ENCODE measurements around the gene FAM200A. TPM values are rescaled to one million over a fixed set of nuclear protein-coding genes. Genes with fewer than 3 reads are reported as not detected.
"Not testable (repeated sequence)": the region's sequence is repeated elsewhere in the genome, so short reads cannot be mapped to it uniquely, and the experiment has no call there.

The FAM200A gene
- total RNA-seq, 1 experiment from 2014 or later: 15.0 TPM

DNA sequence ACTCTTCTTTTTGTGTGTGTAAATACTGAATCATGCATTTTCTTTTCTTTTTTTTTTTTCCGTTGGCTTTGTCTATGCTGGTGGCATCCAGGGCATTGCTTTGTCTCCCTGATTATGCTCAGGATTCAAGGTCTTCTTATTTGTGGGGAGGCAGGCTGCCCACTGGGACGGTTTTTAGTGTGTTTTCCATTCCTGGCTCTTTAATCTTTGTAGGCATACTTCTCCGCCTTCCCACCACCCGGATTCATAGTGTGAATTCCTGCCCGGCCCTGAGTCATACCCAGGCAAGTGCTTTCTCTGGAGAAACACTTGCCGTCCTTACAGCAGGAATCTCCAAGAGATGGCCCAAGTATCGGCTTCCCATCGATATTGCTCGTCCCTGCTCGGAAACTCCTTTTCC is 11.7 kb upstream of the FAM200A start:
- Histone ChIP-seq H3K36me3 (peaks cover 61% of the 10 kb centered on the region), H3K27ac (no peak overlapping the region), H3K27me3 (no peaks in the 10 kb centered on the region), H3K4me3 (no peak overlapping the region), H3K9me3 (replicated peaks) (no peaks in the 10 kb centered on the region), H3K4me1 (peaks cover 20% of the 10 kb centered on the region)
- DNase-seq: no peak

DNA sequence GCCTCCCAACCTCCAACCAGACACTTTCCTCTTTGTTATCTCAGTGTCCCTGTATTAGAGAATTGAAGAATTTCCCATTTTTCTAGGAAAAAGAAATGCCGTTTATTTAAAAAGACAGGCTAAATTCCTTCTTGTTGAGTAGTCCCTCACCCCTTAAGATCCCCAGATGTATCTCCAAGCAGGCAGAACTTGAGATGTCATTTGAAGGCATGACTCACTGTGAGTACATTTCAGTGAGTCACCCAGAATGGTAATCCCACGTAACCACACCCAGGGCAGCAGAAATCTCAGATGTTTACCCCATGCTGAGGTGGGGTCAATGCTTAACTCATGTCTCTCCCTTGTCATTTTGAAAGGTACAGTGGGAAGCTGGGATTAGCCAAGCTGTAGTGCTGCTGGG is 10.9 kb upstream of the FAM200A start:
- no peak overlapping the region for H3K4me3 ChIP-seq
- H3K27ac ChIP-seq: peak overlapping the region; percentile 36
- peaks cover 20% of the 10 kb centered on the region for H3K4me1 ChIP-seq
- H3K9me3 ChIP-seq (replicated peaks): no peaks in the 10 kb centered on the region
- H3K36me3 ChIP-seq: peaks cover 56% of the 10 kb centered on the region
- DNase-seq: peak; percentile 78 to 79
- H3K27me3 ChIP-seq: no peaks in the 10 kb centered on the region

DNA sequence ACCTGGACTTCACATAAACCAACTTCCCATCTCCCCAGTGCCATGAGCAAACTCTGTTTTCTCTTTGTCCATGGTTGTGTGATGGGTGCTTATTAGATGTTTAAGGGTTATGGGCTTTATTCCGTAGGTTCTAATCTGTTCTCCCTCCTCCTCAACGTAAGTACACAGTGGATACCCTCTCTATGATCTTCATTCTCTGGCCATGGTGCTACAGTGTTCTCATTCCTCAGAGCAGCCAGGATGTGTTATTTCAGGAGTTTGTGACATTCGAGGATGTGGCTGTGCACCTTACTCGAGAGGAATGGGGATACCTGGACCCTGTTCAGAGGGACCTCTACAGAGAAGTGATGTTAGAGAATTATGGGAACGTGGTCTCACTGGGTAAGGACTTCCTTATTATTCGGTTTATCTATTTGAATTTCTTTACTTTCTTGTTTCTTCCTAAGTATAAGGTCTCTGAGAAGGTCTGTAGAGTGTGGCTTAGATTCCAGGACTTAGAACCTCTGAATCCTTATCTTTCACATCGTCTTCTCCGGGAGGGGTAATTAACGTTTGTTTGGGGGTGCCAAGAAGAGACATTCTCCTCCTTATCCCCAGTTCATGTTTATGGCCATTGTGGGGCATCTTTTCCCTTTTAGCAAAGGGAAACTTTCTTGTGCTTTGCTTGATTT is 10.3 kb upstream of the FAM200A start:
- no peaks in the 10 kb centered on the region for H3K27me3 ChIP-seq
- peaks cover 56% of the 10 kb centered on the region for H3K36me3 ChIP-seq
- H3K4me3 ChIP-seq: no peak overlapping the region
- no peaks in the 10 kb centered on the region for H3K9me3 ChIP-seq (replicated peaks)
- peaks cover 22% of the 10 kb centered on the region for H3K4me1 ChIP-seq
- DNase-seq: no peak
- H3K27ac ChIP-seq: peak overlapping the region; percentile 36

DNA sequence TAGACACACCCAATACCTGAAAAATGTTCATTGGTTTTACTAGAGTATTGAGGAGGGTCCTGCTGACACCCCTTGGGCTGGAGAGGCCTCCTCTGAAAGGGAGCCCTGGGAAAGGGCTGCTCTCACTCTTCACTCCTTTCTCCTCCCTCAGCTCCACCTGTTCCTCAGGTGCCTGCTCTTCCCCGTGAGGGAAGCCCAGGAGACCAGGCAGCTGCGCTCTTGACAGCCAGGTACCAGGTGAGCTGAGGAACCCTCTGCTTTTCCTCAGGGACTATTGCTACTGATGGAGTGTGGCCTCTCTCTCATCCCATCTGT is 9.8 kb upstream of the FAM200A start:
- Histone ChIP-seq H3K36me3 (peaks cover 58% of the 10 kb centered on the region), H3K4me1 (peaks cover 24% of the 10 kb centered on the region), H3K27ac (no peak overlapping the region), H3K4me3 (no peak overlapping the region), H3K9me3 (replicated peaks) (no peaks in the 10 kb centered on the region), H3K27me3 (no peaks in the 10 kb centered on the region)
- DNase-seq: no peak

DNA sequence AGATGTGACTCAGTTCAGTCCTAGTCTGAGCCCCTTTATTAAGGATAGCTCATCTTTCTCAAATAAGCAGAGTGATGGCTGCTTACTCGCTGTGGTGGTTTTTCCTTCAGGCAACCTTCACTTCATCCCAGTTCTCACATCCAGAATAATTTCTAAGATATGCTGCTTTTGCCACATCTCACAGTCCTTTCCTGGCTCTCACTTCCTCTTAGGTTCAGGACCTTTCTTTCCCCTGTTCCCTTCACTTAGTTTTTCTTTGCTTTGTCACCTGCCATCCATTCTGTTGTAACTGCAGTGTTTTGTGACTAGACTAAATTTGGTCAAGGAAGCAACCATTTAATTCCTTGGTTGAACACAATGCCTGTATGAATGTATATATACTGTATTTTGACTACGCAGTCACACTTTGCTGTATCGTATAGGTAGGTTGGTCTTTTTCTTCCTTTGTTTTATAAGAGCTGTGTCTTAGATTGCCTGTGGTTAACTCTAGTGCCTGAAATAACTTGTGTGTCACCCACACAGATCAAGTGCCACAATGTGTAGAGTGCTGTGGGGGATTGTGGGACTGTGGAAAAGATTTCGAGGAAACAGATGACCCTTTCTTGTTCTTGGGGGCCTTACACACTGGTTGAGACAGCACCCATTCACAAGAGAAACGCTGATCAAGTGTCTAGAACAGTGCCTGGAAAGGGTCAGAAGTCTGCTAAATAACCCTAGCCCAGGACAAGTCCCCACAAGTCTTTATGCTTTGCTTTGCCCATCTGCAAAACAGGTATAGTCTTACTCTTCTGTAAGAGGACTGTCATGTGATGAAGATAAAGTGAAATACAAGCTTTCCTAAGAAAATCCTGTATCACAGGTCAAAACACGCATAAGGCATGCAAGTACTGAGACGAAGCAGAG is 9.2 kb upstream of the FAM200A start:
- H3K4me1 ChIP-seq: peaks cover 24% of the 10 kb centered on the region
- H3K4me3 ChIP-seq: no peak overlapping the region
- no peaks in the 10 kb centered on the region for H3K9me3 ChIP-seq (replicated peaks)
- no peaks in the 10 kb centered on the region for H3K27me3 ChIP-seq
- no peak overlapping the region for H3K27ac ChIP-seq
- no peak for DNase-seq
- peaks cover 57% of the 10 kb centered on the region for H3K36me3 ChIP-seq

DNA sequence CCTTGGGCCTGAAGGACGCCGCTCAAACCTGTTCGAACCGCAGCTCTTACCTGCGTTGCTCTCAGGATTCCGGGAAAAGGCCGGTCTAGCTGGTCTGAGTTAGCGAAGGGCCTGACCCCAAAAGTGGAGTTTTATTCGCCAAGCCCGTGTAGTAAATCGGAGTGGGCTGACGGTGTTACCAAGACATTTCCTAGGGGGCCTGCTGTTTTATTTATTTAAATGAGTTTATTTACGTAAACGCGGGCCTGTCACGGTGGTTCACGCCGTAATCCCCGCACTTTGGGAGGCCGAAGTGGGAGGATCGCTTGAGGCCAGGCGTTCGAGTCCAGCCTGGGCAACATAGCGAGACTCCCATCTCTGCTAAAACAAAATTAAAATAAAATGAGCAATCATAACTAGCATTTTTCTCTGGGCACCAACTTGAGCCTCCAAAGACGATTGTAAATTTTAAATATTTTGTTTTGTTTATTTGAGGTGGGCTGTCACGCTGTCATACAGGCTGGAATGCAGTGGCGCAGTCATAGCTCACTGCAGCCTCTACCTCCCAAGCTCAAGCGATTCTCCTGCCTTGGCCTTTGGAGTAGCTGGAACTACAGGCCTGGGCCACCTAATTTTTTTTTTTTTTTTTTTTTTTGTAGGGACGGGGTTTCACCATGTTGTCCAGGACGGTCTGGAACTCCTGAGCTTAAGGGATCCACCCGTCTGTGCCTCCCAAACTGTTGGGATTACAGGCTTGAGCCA is 7.4 kb upstream of the FAM200A start:
- DNase-seq: no peak
- H3K4me1 ChIP-seq: peaks cover 24% of the 10 kb centered on the region
- H3K9me3 ChIP-seq (replicated peaks): no peaks in the 10 kb centered on the region
- no peaks in the 10 kb centered on the region for H3K27me3 ChIP-seq
- H3K27ac ChIP-seq: peak overlapping the region; percentile 84
- H3K4me3 ChIP-seq: peak overlapping the region; percentile 89
- peaks cover 43% of the 10 kb centered on the region for H3K36me3 ChIP-seq

DNA sequence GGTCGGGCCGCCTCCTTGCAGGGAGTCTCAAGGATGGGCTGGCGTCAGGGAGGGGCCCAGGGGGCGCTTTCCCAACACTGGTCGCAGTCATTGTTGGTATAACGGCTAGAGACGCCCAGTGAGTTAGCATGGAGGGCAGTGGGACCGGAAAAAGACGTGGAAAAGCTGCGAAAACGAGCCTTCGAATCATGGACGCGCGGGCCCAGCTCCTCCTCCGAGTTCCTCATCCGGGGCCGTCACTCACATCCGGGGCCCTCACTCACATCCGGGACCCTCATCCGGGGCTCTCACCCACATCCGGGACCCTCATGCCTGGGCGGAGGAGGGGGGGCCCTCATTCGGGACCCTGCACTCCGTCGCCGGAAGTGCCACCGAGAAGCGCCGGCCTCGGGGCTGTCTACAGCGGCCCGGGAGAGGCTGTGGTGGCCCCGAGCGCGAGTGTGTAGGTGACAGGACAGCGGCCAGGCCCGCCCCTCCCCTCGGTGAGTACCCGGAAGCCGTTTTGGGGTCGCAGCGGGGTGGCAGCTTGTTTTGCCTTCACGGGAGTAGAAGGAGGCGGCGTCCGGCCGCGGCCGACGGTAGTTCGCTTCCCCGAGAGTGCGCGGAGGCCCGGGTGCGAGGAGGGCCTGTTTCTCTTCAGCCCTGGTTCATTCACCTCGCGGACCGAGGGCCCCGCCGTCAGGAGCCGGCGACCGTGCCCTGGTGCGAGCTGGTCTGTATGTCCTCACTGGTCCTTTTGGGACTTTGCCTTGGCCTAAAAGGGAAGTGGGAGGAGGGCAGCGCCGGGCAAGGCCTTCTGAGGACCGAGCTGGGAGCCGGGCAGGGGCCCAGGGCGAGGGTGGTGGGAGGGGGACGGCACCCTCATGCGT is 6.6 kb upstream of the FAM200A start, which contains the start of gene ZNF655:
ZNF655 (plus strand) TSS at position 337 of the 869 bp plus-strand sequence. CDS start 1,918 bp downstream, outside the sequence.
- H3K27me3 ChIP-seq: no peaks in the 10 kb centered on the region
- H3K4me3 ChIP-seq: peak within 1 kb of the TSS; percentile 89
- peaks cover 35% of the 10 kb centered on the region for H3K36me3 ChIP-seq
- peak; percentile 97 for DNase-seq
- peaks cover 20% of the 10 kb centered on the region for H3K4me1 ChIP-seq
- peak within 1 kb of the TSS; percentile 84 for H3K27ac ChIP-seq
- H3K9me3 ChIP-seq (replicated peaks): no peaks in the 10 kb centered on the region

DNA sequence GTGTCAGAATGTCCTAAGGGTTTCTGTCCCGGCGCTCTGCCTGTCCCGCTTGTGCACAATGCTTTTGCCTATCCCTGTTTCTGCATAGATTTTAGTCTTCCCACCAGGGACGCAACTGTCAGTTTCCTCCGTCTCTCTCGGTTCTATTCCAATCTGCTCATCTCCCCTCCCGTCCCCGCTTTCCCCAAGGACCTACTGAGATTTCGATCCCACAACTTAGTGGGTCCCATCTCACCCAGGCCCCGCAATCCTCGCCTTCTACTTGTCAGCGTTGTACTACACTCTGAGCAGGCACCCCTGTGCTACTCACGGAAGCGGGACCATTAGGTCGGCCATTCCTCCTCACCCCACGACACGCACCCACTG is 6.0 kb upstream of the FAM200A start:
- Histone ChIP-seq H3K9me3 (replicated peaks) (no peaks in the 10 kb centered on the region), H3K4me1 (peaks cover 14% of the 10 kb centered on the region), H3K36me3 (peaks cover 28% of the 10 kb centered on the region), H3K4me3 (peak overlapping the region; percentile 89), H3K27me3 (no peaks in the 10 kb centered on the region), H3K27ac (peak overlapping the region; percentile 84)
- no peak for DNase-seq

DNA sequence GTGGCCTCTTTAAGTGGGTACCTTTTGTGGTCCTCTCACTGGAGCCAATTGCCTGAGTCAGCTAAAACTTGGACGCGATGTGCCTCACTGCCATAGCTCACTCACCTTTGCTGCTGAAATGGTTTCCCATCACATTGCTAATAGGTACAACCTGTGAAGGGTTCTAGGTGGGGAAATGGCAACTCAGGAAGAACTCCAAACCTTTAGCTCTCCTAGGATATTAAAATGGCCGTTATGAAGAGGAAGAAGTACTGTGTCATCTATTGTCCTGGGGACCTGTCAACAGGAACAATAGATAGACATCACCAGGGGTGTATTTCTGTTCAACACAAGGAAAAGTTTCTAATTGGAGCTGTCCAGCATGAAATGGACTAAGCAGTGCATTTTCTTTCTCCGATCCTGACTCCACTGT is 5.3 kb upstream of the FAM200A start:
- no peak for DNase-seq
- no peak overlapping the region; the same call in 1 of the 2 replicates for H3K27ac ChIP-seq

DNA sequence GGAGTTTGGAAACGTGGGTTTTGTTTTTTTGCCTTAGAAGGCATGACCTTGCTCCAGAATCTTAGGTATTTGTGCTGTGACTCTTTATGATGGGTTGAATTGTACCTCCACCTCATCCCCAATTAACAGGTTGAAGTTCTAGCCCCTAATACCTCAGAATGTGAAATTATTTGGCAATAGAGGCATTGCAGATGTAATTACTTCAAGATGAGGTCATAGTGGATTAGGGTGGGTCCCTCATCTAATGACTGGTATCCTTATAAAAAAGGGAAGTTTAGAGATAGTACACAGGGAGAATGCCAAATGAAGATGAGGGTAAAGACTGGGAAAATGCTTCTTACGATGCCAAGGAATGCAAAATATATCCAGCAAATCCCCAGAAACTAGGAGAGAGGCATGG is 3.0 kb upstream of the FAM200A start:
- no peak for DNase-seq
- H3K9me3 ChIP-seq (replicated peaks): no peaks in the 10 kb centered on the region
- no peak overlapping the region for H3K4me3 ChIP-seq
- H3K27ac ChIP-seq: no peak overlapping the region
- no peaks in the 10 kb centered on the region for H3K27me3 ChIP-seq
- peaks cover 6% of the 10 kb centered on the region; the same call in 1 of the 2 replicates for H3K36me3 ChIP-seq
- H3K4me1 ChIP-seq: peaks cover 4% of the 10 kb centered on the region; the same call in 1 of the 2 replicates

More for the DNA sequence above, 5.3 kb upstream of the FAM200A start:
- H3K27me3 ChIP-seq: no peaks in the 10 kb centered on the region
- H3K4me1 ChIP-seq: peaks cover 7% of the 10 kb centered on the region
- peak overlapping the region; percentile 89 for H3K4me3 ChIP-seq
- no peaks in the 10 kb centered on the region for H3K9me3 ChIP-seq (replicated peaks)
- H3K36me3 ChIP-seq: peaks cover 24% of the 10 kb centered on the region

DNA sequence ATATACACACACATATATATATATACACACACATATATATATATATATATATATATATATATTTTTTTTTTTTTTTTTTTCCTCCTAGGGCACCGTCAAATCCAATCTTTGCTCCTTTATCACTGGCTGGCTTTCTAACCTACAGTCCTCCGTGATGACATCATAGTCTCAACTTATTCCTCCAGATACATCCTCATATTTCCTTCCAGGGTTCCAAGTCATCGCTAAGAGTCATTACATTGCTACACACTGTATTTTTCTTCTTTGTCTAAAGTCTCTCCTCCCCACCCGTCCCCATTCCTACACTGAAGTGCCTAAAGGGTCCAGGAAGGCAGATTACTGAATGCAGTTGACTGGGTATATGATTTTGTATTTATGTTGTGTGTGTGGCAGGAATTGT is 1.1 kb upstream of the FAM200A start:
- Histone ChIP-seq H3K36me3 (peaks cover 6% of the 10 kb centered on the region; the same call in 1 of the 2 replicates), H3K4me3 (no peak overlapping the region), H3K27me3 (no peaks in the 10 kb centered on the region), H3K4me1 (peaks cover 4% of the 10 kb centered on the region; the same call in 1 of the 2 replicates), H3K27ac (no peak overlapping the region), H3K9me3 (replicated peaks) (no peaks in the 10 kb centered on the region)
- DNase-seq: no peak

DNA sequence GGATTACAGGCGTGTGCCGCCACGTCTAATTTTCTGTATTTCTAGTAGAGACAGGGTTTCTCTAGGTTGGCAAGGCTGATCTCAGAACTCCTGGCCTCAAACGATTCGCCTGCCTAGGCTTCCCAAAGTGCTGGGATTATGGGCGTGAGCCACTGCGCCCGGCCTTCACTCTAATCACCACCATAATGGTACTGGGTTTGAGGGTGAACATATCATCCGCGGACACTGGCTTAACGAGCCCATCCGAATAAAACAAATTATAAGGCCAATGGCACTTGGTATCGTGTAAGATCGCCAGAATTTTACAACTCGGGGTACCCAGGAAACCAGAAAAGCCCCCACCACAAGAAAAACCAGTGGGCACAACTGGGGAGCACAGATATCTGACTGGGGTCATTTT is 580 bp downstream of the FAM200A start:
- Histone ChIP-seq H3K4me3 (peak overlapping the region; percentile 94), H3K4me1 (no peaks in the 10 kb centered on the region), H3K27ac (peak overlapping the region; percentile 49; the same call in 1 of the 2 replicates), H3K9me3 (replicated peaks) (no peaks in the 10 kb centered on the region), H3K36me3 (no peaks in the 10 kb centered on the region; the same call in 1 of the 2 replicates), H3K27me3 (no peaks in the 10 kb centered on the region)
- DNase-seq: no peak

DNA sequence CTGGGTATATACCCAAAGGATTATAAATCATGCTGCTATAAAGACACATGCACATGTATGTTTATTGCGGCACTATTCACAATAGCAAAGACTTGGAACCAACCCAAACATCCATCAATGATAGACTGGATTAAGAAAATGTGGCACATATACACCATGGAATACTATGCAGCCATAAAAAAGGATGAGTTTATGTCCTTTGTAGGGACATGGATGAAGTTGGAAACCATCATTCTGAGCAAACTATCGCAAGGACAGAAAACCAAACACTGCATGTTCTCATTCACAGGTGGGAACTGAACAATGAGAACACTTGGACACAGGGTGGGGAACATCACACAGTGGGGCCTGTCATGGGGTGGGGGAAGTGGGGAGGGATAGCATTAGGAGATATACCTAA is 2.4 kb downstream of the FAM200A start:
- not testable (repeated sequence) for DNase-seq; H3K27me3 ChIP-seq; H3K4me3 ChIP-seq; H3K4me1 ChIP-seq; H3K27ac ChIP-seq; H3K9me3 ChIP-seq (replicated peaks); H3K36me3 ChIP-seq

DNA sequence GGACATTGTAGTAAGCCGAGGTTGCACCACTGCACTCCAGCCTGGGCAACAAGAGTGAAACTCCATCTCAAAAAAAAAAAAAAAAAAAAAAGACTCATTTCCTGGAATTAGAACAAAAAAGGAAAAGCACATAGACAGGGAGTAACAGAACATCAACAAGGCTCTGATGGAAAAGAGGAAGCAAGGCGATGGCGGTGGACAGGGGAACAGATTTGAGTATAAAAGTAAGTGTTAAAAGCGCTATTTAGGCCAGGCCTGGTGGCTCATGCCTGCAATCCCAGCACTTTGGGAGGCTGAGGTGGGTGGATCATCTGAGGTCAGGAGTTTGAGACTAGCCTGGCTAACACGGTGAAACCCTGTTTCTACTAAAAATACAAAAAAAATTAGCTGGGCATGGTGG is 6.6 kb downstream of the FAM200A start:
- H3K36me3 ChIP-seq; H3K4me3 ChIP-seq; DNase-seq; H3K9me3 ChIP-seq (replicated peaks); H3K4me1 ChIP-seq; H3K27me3 ChIP-seq; H3K27ac ChIP-seq: not testable (repeated sequence)

Measured in SJCRH30 (cell line).